HG02840 (cell line): Measurements from ENCODE around the gene AIFM3.
"Not testable (repeated sequence)": the region's sequence is repeated elsewhere in the genome, so short reads cannot be mapped to it uniquely, and the experiment has no call there.

ENCODE experiments used
- ATAC-seq: cut with Tn5 transposase; IDR thresholded peaks from one replicate; pipeline ENCODE4 v1.9.1; 2021; ENCODE audit warnings: mild to moderate bottlenecking, moderate library complexity, moderate number of reproducible peaks; ENCODE audit not compliant: unreplicated experiment, low FRiP score

AIFM3 gene

GRCh38 chr22:20940904-20941385 lies 26.1 kb upstream of the AIFM3 start:
- ATAC-seq = no peak

GRCh38 chr22:20942203-20942902 lies 24.7 kb upstream of the AIFM3 start:
- not testable (repeated sequence) for ATAC-seq

DNA sequence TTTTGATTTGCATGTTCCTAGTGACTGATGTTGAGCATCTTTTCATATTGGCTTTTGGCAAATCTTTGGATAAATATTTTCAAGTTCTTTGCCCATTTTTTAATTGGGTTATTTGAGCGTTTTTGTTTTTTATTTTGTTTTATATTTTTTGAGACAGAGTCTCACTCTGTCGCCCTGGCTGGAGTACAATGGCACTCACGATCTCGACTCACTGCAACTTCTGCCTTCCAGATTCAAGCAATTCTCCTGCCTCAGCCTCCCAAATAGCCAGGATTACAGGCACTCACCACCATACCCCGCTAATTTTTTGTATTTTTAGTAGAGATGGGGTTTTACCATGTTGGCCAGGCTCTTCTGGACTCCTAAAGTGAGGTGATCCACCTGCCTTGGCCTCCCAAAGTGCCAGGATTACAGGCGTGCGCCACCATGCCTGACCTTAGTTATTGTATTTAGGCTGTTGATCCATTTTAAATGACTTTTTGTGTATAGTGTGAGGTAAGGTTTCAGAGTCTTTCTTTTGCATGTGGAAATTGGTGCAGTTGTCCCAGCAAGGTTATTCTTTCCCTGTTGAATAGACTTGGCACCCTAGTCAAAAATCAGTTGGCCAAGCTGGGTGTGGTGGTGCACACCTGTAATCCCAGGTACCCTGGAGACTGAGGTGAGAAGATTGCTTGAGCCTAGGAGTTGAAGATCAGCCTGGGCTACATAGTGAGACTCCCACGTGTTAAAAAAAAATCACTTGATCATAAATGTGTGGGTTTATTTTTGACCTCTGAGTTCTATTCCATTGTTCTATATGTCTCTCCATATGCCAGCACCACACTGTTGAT lies 23.7 kb upstream of the AIFM3 start:
- no peak for ATAC-seq

- no peak for ATAC-seq
Measured at GRCh38 chr22:20944042-20944441, 23.0 kb upstream of the AIFM3 start.

- ATAC-seq = no peak
Measured at GRCh38 chr22:20945578-20945934, 21.5 kb upstream of the AIFM3 start.

DNA sequence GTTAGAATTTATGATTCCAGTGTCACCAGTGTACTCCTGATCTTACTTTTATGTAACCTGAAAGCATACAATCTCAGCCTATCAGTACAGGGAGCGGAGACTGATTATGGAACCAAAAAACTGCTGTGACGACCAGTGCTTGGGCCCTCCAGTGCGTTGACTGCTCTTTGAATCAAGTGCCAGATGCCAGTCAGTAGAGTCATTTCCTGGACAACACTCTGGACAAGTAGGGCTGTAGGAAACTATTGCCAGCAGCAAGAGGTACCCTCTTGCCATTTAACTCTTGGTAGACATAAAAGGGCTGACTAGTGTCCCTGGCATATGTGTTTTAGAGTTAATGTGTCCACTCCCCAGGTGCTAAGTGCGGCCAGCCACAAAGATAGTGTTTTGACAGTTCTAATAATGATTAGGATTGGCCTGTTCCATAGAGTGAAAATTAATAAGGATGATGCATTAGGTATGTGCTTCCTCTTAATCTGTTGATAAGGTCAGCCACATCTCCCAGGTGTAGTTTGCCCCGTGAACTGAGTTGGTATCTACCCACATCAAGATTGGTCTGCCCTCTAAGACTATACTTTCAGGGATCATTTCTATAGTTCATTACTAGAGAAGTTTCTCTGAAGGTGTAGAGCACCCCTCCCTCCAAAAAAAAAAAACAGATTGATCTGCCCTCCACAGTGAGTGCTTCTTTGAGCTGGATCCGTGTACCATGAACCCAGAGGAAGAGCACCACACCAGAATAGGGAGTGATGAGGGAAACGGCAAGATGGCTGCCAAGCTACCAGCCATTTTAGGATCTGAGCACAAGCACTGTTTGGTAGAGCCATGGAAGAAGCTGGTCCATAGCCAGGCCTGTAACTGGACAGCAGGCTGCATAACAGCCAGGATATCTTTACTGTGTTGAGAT lies 20.7 kb upstream of the AIFM3 start:
- ATAC-seq = no peak

GRCh38 chr22:20946991-20947390 lies 20.1 kb upstream of the AIFM3 start:
- ATAC-seq = no peak

- ATAC-seq = no peak
Measured at GRCh38 chr22:20948450-20948849, 18.6 kb upstream of the AIFM3 start.

DNA sequence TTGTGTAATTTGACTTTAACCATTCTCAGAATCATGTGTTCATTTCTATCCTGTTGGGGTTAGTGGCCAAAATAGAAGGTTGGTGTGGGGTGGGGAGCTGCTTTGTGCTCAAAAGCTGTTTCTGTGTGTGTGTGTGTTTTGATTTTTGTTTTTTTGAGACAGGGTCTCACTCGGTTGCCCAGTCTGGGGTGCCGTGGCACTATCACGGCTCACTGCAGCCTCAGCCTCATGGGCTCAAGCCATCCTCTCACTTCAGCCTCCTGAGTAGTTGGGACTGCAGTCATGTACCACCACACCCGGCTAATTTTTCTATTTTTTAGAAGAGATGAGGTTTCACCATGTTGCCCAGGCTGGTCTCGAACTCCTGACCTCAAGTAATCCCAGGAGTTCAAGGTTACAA lies 18.1 kb upstream of the AIFM3 start:
- no peak for ATAC-seq

DNA sequence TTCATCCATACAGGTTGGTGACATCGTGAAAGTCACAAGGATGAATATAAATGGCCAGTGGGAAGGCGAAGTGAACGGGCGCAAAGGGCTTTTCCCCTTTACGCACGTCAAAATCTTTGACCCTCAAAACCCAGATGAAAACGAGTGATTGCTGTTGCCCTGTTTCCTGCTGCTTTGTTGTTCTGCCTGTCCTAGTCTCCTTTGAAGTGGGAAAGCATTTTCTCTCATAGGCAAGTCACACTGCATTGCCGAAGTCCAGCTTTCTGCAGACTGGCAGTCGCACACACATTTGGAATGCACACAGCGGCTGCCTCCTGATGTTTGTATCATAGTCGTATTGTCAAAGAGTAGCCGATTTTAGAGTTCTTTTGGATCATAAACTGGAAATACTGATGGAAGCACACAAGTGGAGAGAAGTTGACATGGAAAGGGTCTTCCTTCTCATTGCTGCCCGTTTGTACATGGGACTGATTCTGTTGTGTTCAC lies 17.3 kb upstream of the AIFM3 start:
- ATAC-seq = no peak

- no peak for ATAC-seq
Measured at GRCh38 chr22:20951151-20951931, 15.7 kb upstream of the AIFM3 start.

DNA sequence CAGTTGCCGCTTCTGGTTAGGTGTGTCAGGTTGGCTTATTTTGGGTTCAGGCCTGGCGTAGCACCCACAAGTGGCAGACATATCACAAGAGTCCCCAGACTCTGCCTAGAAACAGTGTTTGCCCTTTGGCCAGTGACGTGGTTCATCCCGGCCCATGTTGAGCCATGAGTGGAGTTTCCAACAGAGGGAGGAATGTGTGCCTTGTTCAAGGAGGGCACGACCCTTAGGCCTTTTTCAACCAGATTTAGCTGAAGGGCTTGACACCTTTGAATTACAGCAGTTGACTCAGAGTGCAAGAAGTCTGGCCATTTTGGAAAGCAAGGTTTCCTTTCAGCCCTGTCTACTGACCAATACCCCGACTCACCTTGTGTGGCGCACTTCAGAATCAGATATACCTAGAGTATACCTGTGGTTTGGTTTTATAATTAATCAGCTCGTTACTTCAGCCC lies 15.1 kb upstream of the AIFM3 start:
- no peak for ATAC-seq

DNA sequence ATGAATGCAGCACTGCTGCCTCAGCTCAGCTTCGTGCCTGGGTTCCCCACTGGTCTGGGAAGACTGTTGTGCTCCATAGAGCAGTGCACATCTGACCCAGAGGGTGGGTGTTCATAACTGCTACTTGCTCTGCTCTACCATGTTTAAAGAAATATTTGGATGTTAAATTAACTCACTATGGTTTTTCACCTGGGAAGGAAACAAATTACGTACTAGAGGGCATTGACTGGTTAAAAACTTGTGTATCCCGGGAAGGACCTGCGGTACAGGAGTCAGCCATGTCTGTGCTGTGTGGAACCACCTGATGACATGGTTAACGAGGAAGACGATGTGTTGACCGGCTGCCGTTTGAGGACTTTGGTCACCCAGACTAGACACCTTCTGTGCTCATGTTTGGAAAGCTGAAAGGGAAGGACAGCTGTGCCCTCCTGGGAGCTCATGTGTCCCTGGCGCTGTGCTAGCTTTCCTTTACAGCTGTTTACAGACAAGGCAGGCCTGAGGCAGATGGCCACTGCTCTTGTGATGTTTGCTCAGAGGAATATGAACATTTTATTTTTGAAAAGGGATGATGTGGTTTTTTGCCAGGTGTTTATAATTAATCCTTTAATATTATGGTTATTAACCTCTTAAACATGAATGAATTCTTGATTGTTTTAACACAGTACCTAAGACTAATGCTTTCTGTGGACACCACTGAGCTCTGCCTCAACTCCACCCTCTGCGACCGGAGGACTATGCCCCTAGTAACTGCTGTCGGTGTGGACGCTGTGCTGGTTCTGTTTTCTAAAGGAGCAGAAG lies 14.3 kb upstream of the AIFM3 start:
- no peak for ATAC-seq

DNA sequence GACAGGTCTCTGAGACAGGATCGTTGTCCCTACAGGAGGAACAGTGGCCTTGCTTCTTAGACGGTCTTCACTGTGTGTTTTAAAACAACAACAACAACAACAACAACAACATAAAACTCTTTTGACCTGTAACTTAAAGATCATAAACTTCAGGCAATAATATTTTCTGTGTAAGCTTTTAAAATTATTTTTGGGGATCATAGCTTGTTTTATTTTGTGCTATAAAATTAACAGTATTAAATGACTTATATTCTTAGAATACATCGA lies 13.8 kb upstream of the AIFM3 start:
- ATAC-seq = no peak

DNA sequence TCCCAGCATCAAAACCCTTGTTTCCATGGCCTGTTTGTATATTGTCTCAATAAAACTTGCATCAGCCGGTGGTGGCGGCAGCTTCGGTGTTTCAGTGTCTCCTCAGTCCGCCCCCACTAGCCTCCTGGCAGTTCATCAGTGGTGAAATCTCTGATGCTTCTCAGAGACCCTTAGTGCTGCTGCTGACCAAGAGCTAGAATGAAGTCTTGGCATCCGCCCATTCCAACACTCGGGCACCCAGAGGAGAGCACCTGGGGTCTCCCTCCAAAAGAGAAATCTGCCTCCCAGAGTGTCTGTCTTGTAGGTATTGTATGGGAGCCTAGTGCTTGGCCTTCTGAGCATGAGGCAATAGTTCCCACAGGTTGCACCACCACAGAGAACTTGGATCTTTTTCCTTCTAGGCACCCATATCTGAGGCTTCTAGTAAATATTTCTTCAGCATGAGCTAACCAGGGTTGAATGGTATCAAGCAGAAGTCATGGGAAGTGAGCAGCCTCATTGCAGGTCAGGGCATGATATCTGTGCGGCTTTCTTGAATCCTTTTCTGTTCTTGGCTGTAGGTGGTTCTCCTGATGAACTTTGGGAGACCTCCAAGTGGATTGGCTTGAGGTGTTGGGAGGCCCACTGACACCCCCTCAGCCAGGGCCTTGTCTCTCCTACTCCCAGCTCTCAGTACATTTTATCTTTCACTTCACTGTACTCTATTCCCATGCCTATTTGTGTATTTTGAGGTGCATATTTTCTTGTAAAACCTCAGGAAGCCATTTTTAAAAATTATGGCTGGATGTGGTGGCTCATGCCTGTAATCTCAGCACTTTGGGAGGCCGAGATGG lies 13.2 kb upstream of the AIFM3 start:
- ATAC-seq = no peak

DNA sequence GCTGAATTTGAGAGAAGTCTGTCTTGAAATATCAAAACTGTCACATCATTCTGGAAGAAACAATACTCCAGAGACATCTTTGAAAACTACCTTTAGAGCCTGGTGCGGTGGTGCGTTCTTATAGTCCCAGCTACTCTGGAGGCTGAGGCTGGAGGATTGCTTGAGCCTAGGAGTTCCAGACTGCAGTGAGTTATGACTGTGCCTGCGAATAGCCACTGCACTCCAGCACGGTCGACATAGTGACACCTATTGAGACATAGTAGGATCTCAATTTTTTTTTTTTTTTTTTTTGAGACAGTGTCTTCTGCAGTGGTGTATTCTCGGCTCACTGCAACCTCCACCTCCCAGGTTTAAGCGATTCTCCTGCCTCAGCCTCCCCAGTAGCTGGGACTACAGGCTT lies 11.5 kb upstream of the AIFM3 start:
- no peak for ATAC-seq

- no peak for ATAC-seq
Measured at GRCh38 chr22:20956258-20957101, 10.6 kb upstream of the AIFM3 start.
